H1 (cell line): ENCODE measurements around the gene KIF26B. TPM values are rescaled to one million over a fixed set of nuclear protein-coding genes. Genes with fewer than 3 reads are reported as not detected.
A peak's percentile ranks its signal among the peaks of the same experiment; 100 is the strongest.

Source experiments
- CTCF ChIA-PET: fragments of 300-600 bp; sonication (Branson Sonifier 250); formaldehyde crosslinking; loops from one replicate; lab custom pipeline; 2021; ENCODE audit not compliant: partially characterized antibody; lab: Charles Lee
- POLR2A ChIA-PET: fragments of 300-600 bp; sonication (Branson Sonifier 250); formaldehyde crosslinking; loops from one replicate; lab custom pipeline; 2021; ENCODE audit warnings: inconsistent platforms; ENCODE audit not compliant: partially characterized antibody; lab: Charles Lee
- DNase-seq, 2 experiments: peaks; one replicate each; pipeline versions ENCODE4 v3.0.0 to v3.0.0-alpha.2; 2010 to 2022; ENCODE audit warnings: low spot score in 2 of 2, low read depth in 1 of 2, mixed read lengths in 1 of 2
- FAIRE-seq: peaks from 2 replicates; lab custom pipeline; 2011; peaks lifted over from hg19 to GRCh38; lab: Jason Lieb, UNC
- H2AFZ ChIP-seq: 2 replicates; pipeline ENCODE4 v1.8.1; 2012; ENCODE audit warnings: low read length, inconsistent platforms
- H2AK5ac ChIP-seq: 2 replicates; pipeline ENCODE4 v1.6.1; 2013; ENCODE audit warnings: low read depth, low read length
- H2BK120ac ChIP-seq: replicated peaks from 2 replicates; pipeline ENCODE3; 2013; ENCODE audit warnings: low read depth, low read length, inconsistent platforms
- H2BK12ac ChIP-seq: 2 replicates; pipeline ENCODE4 v1.6.1; 2013; ENCODE audit warnings: low read depth, low read length
- H2BK15ac ChIP-seq: 2 replicates; pipeline ENCODE4 v1.6.1; 2013; ENCODE audit warnings: low read length
- H2BK20ac ChIP-seq: 2 replicates; pipeline ENCODE4 v1.6.1; 2013; ENCODE audit warnings: low read length
- H2BK5ac ChIP-seq: 2 replicates; pipeline ENCODE4 v1.6.1; 2013; ENCODE audit warnings: low read depth, low read length
- H3K14ac ChIP-seq: 2 replicates; pipeline ENCODE4 v1.6.1; 2013; ENCODE audit warnings: inconsistent platforms; ENCODE audit not compliant: insufficient read length
- H3K18ac ChIP-seq: 2 replicates; pipeline ENCODE4 v1.6.1; 2013; ENCODE audit warnings: low read length; ENCODE audit errors: extremely low read depth
- H3K23ac ChIP-seq: 2 replicates; pipeline ENCODE4 v1.6.1; 2013; ENCODE audit warnings: inconsistent platforms; ENCODE audit not compliant: insufficient read length
- H3K23me2 ChIP-seq: 2 replicates; pipeline ENCODE4 v1.6.1; 2013; ENCODE audit warnings: low read depth, low read length
- H3K27ac ChIP-seq: 2 replicates; pipeline ENCODE4 v1.6.1; 2011; ENCODE audit warnings: low read depth, low read length, inconsistent platforms
- H3K27me3 ChIP-seq, 4 experiments: replicated peaks in 1 of 4; 1 replicate in 1 of 4; 2 replicates in 3 of 4; pipeline versions ENCODE4 v1.6.1 to v1.8.1; 2011 to 2013; ENCODE audit warnings: low read length in 3 of 4, mild to moderate bottlenecking in 3 of 4, inconsistent platforms in 2 of 4, mixed read lengths in 2 of 4, moderate library complexity in 1 of 4; ENCODE audit not compliant: control insufficient read depth in 3 of 4, insufficient read depth in 3 of 4; ENCODE audit errors: extremely low read depth in 1 of 4
- H3K36me3 ChIP-seq, 4 experiments: 2 replicates each; pipeline versions ENCODE4 v1.6.1 to v1.8.1; 2011 to 2013; ENCODE audit warnings: mild to moderate bottlenecking in 4 of 4, low read length in 3 of 4, moderate library complexity in 2 of 4, control low read depth in 1 of 4, inconsistent platforms in 1 of 4; ENCODE audit not compliant: insufficient read depth in 4 of 4, control insufficient read depth in 2 of 4
- H3K4ac ChIP-seq: replicated peaks from 2 replicates; pipeline ENCODE3; 2013; ENCODE audit warnings: low read length, low read depth, mixed read lengths, inconsistent platforms; ENCODE audit not compliant: insufficient read length
- H3K4me1 ChIP-seq, 4 experiments: replicated peaks in 1 of 4; 1 replicate in 1 of 4; 2 replicates in 3 of 4; pipeline versions ENCODE4 v1.6.1 to v1.8.1; 2011 to 2013; ENCODE audit warnings: low read length in 3 of 4, inconsistent platforms in 2 of 4, mixed read lengths in 1 of 4; ENCODE audit not compliant: insufficient read depth in 4 of 4, control insufficient read depth in 3 of 4
- H3K4me2 ChIP-seq, 2 experiments: 2 replicates each; pipeline versions ENCODE4 v1.6.1 to v1.8.1; 2011 to 2013; ENCODE audit warnings: low read depth in 2 of 2, low read length in 2 of 2, control low read depth in 1 of 2, inconsistent platforms in 1 of 2, mild to moderate bottlenecking in 1 of 2; ENCODE audit not compliant: insufficient read depth in 1 of 2
- H3K4me3 ChIP-seq, 4 experiments: fragments of 200-600, 300-600 bp in 1 of 4; sonication (generic), shearing (Covaris generic), sonication (Bioruptor Twin) in 1 of 4; 2 replicates each; pipeline versions ENCODE4 v1.5.1 to v1.8.1; 2011 to 2016; ENCODE audit warnings: low read length in 4 of 4, low read depth in 3 of 4, control low read depth in 2 of 4, inconsistent platforms in 2 of 4, mild to moderate bottlenecking in 2 of 4, mixed read lengths in 1 of 4, moderate library complexity in 1 of 4; ENCODE audit not compliant: insufficient read depth in 2 of 4; ENCODE audit errors: extremely low read depth in 1 of 4
- H3K56ac ChIP-seq: replicated peaks from 2 replicates; pipeline ENCODE3; 2013; ENCODE audit warnings: low read depth, mild to moderate bottlenecking, mixed read lengths, low read length, inconsistent platforms; ENCODE audit not compliant: insufficient read length
- H3K79me1 ChIP-seq: 2 replicates; pipeline ENCODE4 v1.6.1; 2013; ENCODE audit warnings: low read depth, low read length, control low read depth
- H3K79me2 ChIP-seq, 2 experiments: 2 replicates each; pipeline versions ENCODE4 v1.6.1 to v1.8.1; 2012 to 2013; ENCODE audit warnings: low read length in 2 of 2, mild to moderate bottlenecking in 2 of 2, inconsistent platforms in 1 of 2; ENCODE audit not compliant: insufficient read depth in 2 of 2, control insufficient read depth in 1 of 2
- H3K9ac ChIP-seq, 4 experiments: replicated peaks in 1 of 4; 1 replicate in 1 of 4; 2 replicates in 3 of 4; pipeline versions ENCODE4 v1.6.1 to v1.8.1; 2011 to 2013; ENCODE audit warnings: low read depth in 3 of 4, low read length in 3 of 4, control low read depth in 2 of 4, mild to moderate bottlenecking in 2 of 4, moderate library complexity in 2 of 4, inconsistent platforms in 1 of 4; ENCODE audit errors: extremely low read depth in 1 of 4
- H3K9me3 ChIP-seq, 2 experiments: 2 replicates each; pipeline versions ENCODE4 v1.6.1 to v1.8.1; 2012 to 2013; ENCODE audit warnings: mild to moderate bottlenecking in 2 of 2, moderate library complexity in 2 of 2, control low read depth in 1 of 2, inconsistent platforms in 1 of 2, low read depth in 1 of 2, low read length in 1 of 2, mixed read lengths in 1 of 2; ENCODE audit not compliant: insufficient read depth in 2 of 2
- H4K20me1 ChIP-seq, 2 experiments: replicated peaks in 1 of 2; 2 replicates each; pipeline versions ENCODE3 to v1.8.1; 2011 to 2013; ENCODE audit warnings: inconsistent platforms in 2 of 2, low read length in 2 of 2, mild to moderate bottlenecking in 1 of 2; ENCODE audit not compliant: insufficient read depth in 2 of 2, control insufficient read depth in 1 of 2
- H4K5ac ChIP-seq: 2 replicates; pipeline ENCODE4 v1.6.1; 2013; ENCODE audit warnings: low read length, low read depth, mixed read lengths, inconsistent platforms; ENCODE audit not compliant: insufficient read length
- H4K8ac ChIP-seq: 2 replicates; pipeline ENCODE4 v1.8.0; 2013; ENCODE audit warnings: mild to moderate bottlenecking, moderate library complexity, low read length, inconsistent platforms; ENCODE audit not compliant: insufficient read depth; ENCODE audit errors: extremely low read depth
- H4K91ac ChIP-seq: replicated peaks from 2 replicates; pipeline ENCODE3; 2013; ENCODE audit warnings: low read length, mixed read lengths, inconsistent platforms; ENCODE audit not compliant: insufficient read length
- BCL11A ChIP-seq, 2 experiments: IDR thresholded peaks; one replicate each; pipeline ENCODE4 v1.6.1; 2011; ENCODE audit warnings: low read depth in 2 of 2, low read length in 2 of 2, mild to moderate bottlenecking in 2 of 2
- CHD1 ChIP-seq: IDR thresholded peaks from 2 replicates; pipeline ENCODE4 v1.6.1; 2012; ENCODE audit warnings: low read depth, low read length, improper control_type of control experiment
- RBBP5 ChIP-seq: IDR thresholded peaks from 2 replicates; pipeline ENCODE4 v1.7.1; 2012; ENCODE audit warnings: low read depth, mild to moderate bottlenecking, inconsistent platforms, low read length, moderate library complexity, borderline replicate concordance
- ZNF274 ChIP-seq: IDR thresholded peaks from 2 replicates; pipeline ENCODE4 v1.7.0; 2012; ENCODE audit warnings: low read length, borderline replicate concordance; ENCODE audit errors: extremely low read depth
- WGBS, 2 experiments: shearing (Covaris generic) in 1 of 2; methylation state at CpG; one replicate each; pipeline versions ENCODE4 v1.1.6 to v1.1.7; 2013 to 2015; ENCODE audit warnings: low lambda C conversion rate in 2 of 2, mixed read lengths in 2 of 2, inconsistent platforms in 1 of 2, low coverage in 1 of 2, missing lambda C conversion rate in 1 of 2; ENCODE audit not compliant: insufficient replicate concordance in 2 of 2, insufficient coverage in 1 of 2, insufficient read length in 1 of 2; ENCODE audit errors: extremely low coverage in 1 of 2, missing lambda C conversion rate in 1 of 2; 5-methylcytosine and 5-hydroxymethylcytosine counted together
- polyA plus RNA-seq, 7 experiments: library from polyadenylated mRNA; depleted of rRNA in 3 of 7; stranded (reverse) in 5 of 7; unstranded in 2 of 7; fragments of >200 nt in 5 of 7; fragments of 200-250 nt in 2 of 7; gene quantifications; 1 replicate in 5 of 7; 2 replicates in 1 of 7; 4 replicates in 1 of 7; pipeline versions ENCODE4 v1.2.1 to v1.2.3, GENCODE V29; 2011 to 2013; ENCODE audit warnings: missing spikeins in 2 of 7, mixed read lengths in 2 of 7
- total RNA-seq: library from RNA; stranded (reverse); fragmentation: NEBNext Ultra II Directional; extraction: Animal tissue kit (Norgen Biotek cat#: 25700); gene quantifications from 2 replicates; pipeline ENCODE4 v1.2.1, GENCODE V29; 2021
- TF ChIP-seq, protein P1 (sequence below): IDR thresholded peaks from 2 replicates; pipeline ENCODE4 v1.6.1; 2012; ENCODE audit warnings: inconsistent platforms

Gene KIF26B
- total and polyA plus RNA-seq, 2 of the 8 experiments (the other 6 are each of a cell fraction or from before 2014, with no cell fraction given), result 0.06 to 0.28 TPM

GRCh38 chr1:245336149-245336983 lies 181.6 kb downstream of the KIF26B start:
- no peak overlapping the region for H2BK120ac ChIP-seq
- no peaks in the 10 kb centered on the region for H4K20me1 ChIP-seq
- H3K36me3 ChIP-seq, result no peaks in the 10 kb centered on the region
- no peak overlapping the region for H3K9ac ChIP-seq
- H3K4me1 ChIP-seq, result peaks cover 0 to 5% (median 2%) of the 10 kb centered on the region in 4 experiments; a peak in 4 of 7 replicates
- H3K56ac ChIP-seq, result no peak overlapping the region
- no peak for FAIRE-seq
- H3K4ac ChIP-seq, result no peak overlapping the region
- ChIA-PET POLR2A (no interaction called here), CTCF (no interaction called here)
- H4K91ac ChIP-seq, result no peak overlapping the region
- no peak overlapping the region for H4K5ac ChIP-seq
- WGBS, 2 experiments, result 83% methylated on average over 19 of the region's 22 CpGs; no CpG with 5 or more reads in 1 of the 2 experiments
- no peak overlapping the region for H3K27ac ChIP-seq
- H3K14ac ChIP-seq, result no peak overlapping the region
- H3K18ac ChIP-seq, result no peak overlapping the region; the same call in 1 of the 2 replicates
- TF ChIP-seq ZNF274 (no peak), BCL11A (IDR thresholded peaks at IDR 0.05; ENCODE audit: low read depth in 2 of 2, low read length in 2 of 2) (no peak), RBBP5 (no peak), CHD1 (no peak)
- TF ChIP-seq, protein P1, sequence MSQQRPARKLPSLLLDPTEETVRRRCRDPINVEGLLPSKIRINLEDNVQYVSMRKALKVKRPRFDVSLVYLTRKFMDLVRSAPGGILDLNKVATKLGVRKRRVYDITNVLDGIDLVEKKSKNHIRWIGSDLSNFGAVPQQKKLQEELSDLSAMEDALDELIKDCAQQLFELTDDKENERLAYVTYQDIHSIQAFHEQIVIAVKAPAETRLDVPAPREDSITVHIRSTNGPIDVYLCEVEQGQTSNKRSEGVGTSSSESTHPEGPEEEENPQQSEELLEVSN, result no peak
- no peak overlapping the region for H4K8ac ChIP-seq
- H3K79me1 ChIP-seq, result no peaks in the 10 kb centered on the region
- peak overlapping the region; percentile 53 for H2BK12ac ChIP-seq
- H2AK5ac ChIP-seq, result 0 out of 2 replicates have a peak overlapping the region, but pooled peaks have one; percentile 33
- H2BK15ac ChIP-seq, result no peak overlapping the region
- no peak overlapping the region for H3K4me2 ChIP-seq
- no peak overlapping the region for H2BK20ac ChIP-seq
- no peaks in the 10 kb centered on the region for H3K23me2 ChIP-seq
- H3K27me3 ChIP-seq, result peaks cover 0 to 3% (median 0%) of the 10 kb centered on the region in 4 experiments; a peak in 2 of 7 replicates
- H3K23ac ChIP-seq, result no peak overlapping the region
- H3K4me3 ChIP-seq, result no peak overlapping the region
- H3K9me3 ChIP-seq, result no peaks in the 10 kb centered on the region
- H3K79me2 ChIP-seq, result no peaks in the 10 kb centered on the region
- H2BK5ac ChIP-seq, result 0 out of 2 replicates have a peak overlapping the region, but pooled peaks have one; percentile 52
- peak overlapping the region; percentile 73; the same call in 1 of the 2 replicates for H2AFZ ChIP-seq
- peak in 1 of 2 experiments; percentile 56 for DNase-seq
